Amygdala (tissue), 56 donors: Measurements from ENCODE around the gene NEDD4L.
A peak's percentile ranks its signal among the peaks of the same experiment; 100 is the strongest.
"Not testable (repeated sequence)": the region's sequence is repeated elsewhere in the genome, so short reads cannot be mapped to it uniquely, and the experiment has no call there.

ENCODE experiments used
- DNase-seq, 56 donors: peaks; one replicate each; lab custom pipeline; 2025; lab: John Stamatoyannopoulos, UW

Gene NEDD4L

GRCh38 chr18:58050963-58051362, 6.9 kb downstream of the NEDD4L start:
- not testable (repeated sequence) for DNase-seq

- DNase-seq, result peak in 1 of 56 donors; percentile 18
Measured at GRCh38 chr18:58051765-58052460, 7.9 kb downstream of the NEDD4L start.

- no peak for DNase-seq
Measured at GRCh38 chr18:58052960-58053359, 8.9 kb downstream of the NEDD4L start.

GRCh38 chr18:58054041-58054781, 10.2 kb downstream of the NEDD4L start:
- DNase-seq, result no peak

- no peak for DNase-seq
Measured at GRCh38 chr18:58055890-58056558, 12.0 kb downstream of the NEDD4L start.

GRCh38 chr18:58056852-58057251, 12.8 kb downstream of the NEDD4L start:
- DNase-seq, result no peak

GRCh38 chr18:58057291-58057965, 13.4 kb downstream of the NEDD4L start:
- DNase-seq, result peak in 29 of 56 donors; percentile 2 to 68 (median 20)

- no peak for DNase-seq
Measured at GRCh38 chr18:58058720-58059119, 14.7 kb downstream of the NEDD4L start.

GRCh38 chr18:58060254-58060653, 16.2 kb downstream of the NEDD4L start:
- no peak for DNase-seq

- no peak for DNase-seq
Measured at GRCh38 chr18:58061349-58061748, 17.3 kb downstream of the NEDD4L start.

GRCh38 chr18:58064406-58064998, 20.5 kb downstream of the NEDD4L start:
- peak in 1 of 56 donors; percentile 17 for DNase-seq

GRCh38 chr18:58065956-58066355, 21.9 kb downstream of the NEDD4L start:
- DNase-seq, result no peak

- DNase-seq, result no peak
Measured at GRCh38 chr18:58067601-58068000, 23.6 kb downstream of the NEDD4L start.

- DNase-seq, result no peak
Measured at GRCh38 chr18:58069099-58069498, 25.1 kb downstream of the NEDD4L start.

GRCh38 chr18:58069721-58070292, 25.8 kb downstream of the NEDD4L start:
- no peak for DNase-seq

GRCh38 chr18:58076052-58076451, 32.0 kb downstream of the NEDD4L start:
- no peak for DNase-seq

GRCh38 chr18:58077329-58077728, 33.3 kb downstream of the NEDD4L start:
- DNase-seq, result no peak

- DNase-seq, result no peak
Measured at GRCh38 chr18:58078889-58079573, 35.0 kb downstream of the NEDD4L start.

- DNase-seq, result no peak
Measured at GRCh38 chr18:58080451-58080850, 36.4 kb downstream of the NEDD4L start.
